Fibroblast of mammary gland (primary cell): ENCODE results near the gene SAP130.

Source experiments
- DNase-seq: peaks from one replicate; pipeline ENCODE4 v3.0.0-alpha.2; 2010; ENCODE audit warnings: low read depth
- H3K4me3 ChIP-seq: 2 replicates; pipeline ENCODE4 v1.5.1; 2011; ENCODE audit warnings: low read depth, mild to moderate bottlenecking, low read length, moderate library complexity; ENCODE audit not compliant: control insufficient read depth
- CTCF ChIP-seq: conservative IDR thresholded peaks from 2 replicates; pipeline ENCODE4 v1.5.1; 2011; ENCODE audit warnings: low read depth, low read length, inconsistent platforms; ENCODE audit not compliant: control insufficient read depth, insufficient read depth

Gene SAP130

GRCh38 chr2:128003463-128003862 lies 24.4 kb downstream of the SAP130 start:
- no peak for DNase-seq
- no peak overlapping the region for H3K4me3 ChIP-seq
- no peak for TF ChIP-seq CTCF

GRCh38 chr2:127996160-127996559 lies 31.7 kb downstream of the SAP130 start:
- no peak for DNase-seq
- TF ChIP-seq CTCF: no peak
- no peak overlapping the region for H3K4me3 ChIP-seq

- TF ChIP-seq CTCF: no peak
- DNase-seq: no peak
- no peak overlapping the region for H3K4me3 ChIP-seq
These were observed 32.1 kb downstream of the SAP130 start for GRCh38 chr2:127995725-127996124.

GRCh38 chr2:127993659-127994058 lies 34.2 kb downstream of the SAP130 start:
- no peak for DNase-seq
- H3K4me3 ChIP-seq: no peak overlapping the region
- no peak for TF ChIP-seq CTCF

- no peak for DNase-seq
- no peak overlapping the region for H3K4me3 ChIP-seq
- no peak for TF ChIP-seq CTCF
These were observed 36.1 kb downstream of the SAP130 start for GRCh38 chr2:127991742-127992141.

GRCh38 chr2:127986548-127987079 lies 41.2 kb downstream of the SAP130 start:
- TF ChIP-seq CTCF: no peak
- DNase-seq: no peak
- no peak overlapping the region for H3K4me3 ChIP-seq

GRCh38 chr2:127985735-127986134 lies 42.1 kb downstream of the SAP130 start:
- H3K4me3 ChIP-seq: no peak overlapping the region
- DNase-seq: no peak
- no peak for TF ChIP-seq CTCF
